Neural cell (in vitro differentiated cells): Measurements from ENCODE around the gene TPBGL. TPM values are rescaled to one million over a fixed set of nuclear protein-coding genes. Genes with fewer than 3 reads are reported as not detected.

Experiments used
- H2AFZ ChIP-seq: fragments of 200-600, 300-800 bp; sonication (generic), shearing (Covaris generic); 2 replicates; pipeline ENCODE4 v1.6.0; 2014; ENCODE audit warnings: low read depth, mild to moderate bottlenecking, antibody characterized with exemption, low read length, moderate library complexity
- H3F3A ChIP-seq: fragments of 200-600 bp; shearing (Covaris generic); 2 replicates; pipeline ENCODE4 v1.6.1; 2016; ENCODE audit warnings: mild to moderate bottlenecking, moderate library complexity, mixed read lengths, antibody characterized with exemption, low read length; ENCODE audit not compliant: insufficient read depth, poor library complexity, severe bottlenecking
- H3K27ac ChIP-seq: fragments of 200-600, 300-800 bp; sonication (generic), shearing (Covaris generic); 2 replicates; pipeline ENCODE4 v1.5.1; 2014; ENCODE audit warnings: mild to moderate bottlenecking, low read length, moderate library complexity
- H3K27me3 ChIP-seq: fragments of 300-800, 200-600 bp; sonication (generic), shearing (Covaris generic); 2 replicates; pipeline ENCODE4 v1.6.0; 2014; ENCODE audit warnings: mild to moderate bottlenecking, low read depth, low read length, moderate library complexity; ENCODE audit not compliant: insufficient read depth
- H3K36me3 ChIP-seq: fragments of 300-800, 200-600 bp; sonication (generic), shearing (Covaris generic); 2 replicates; pipeline ENCODE4 v1.5.1; 2014; ENCODE audit warnings: mild to moderate bottlenecking, antibody characterized with exemption, low read length, moderate library complexity; ENCODE audit not compliant: insufficient read depth
- H3K4me2 ChIP-seq: fragments of 300-800, 200-600 bp; sonication (generic), shearing (Covaris generic); 2 replicates; pipeline ENCODE4 v1.6.0; 2014; ENCODE audit warnings: mild to moderate bottlenecking, low read length
- H3K4me3 ChIP-seq: fragments of 300-800, 200-600 bp; sonication (generic), shearing (Covaris generic); 2 replicates; pipeline ENCODE4 v1.5.1; 2014; ENCODE audit warnings: mild to moderate bottlenecking, low read length, moderate library complexity
- H3K79me2 ChIP-seq: fragments of 200-600 bp; shearing (Covaris generic); replicated peaks from 2 replicates; pipeline ENCODE4 v1.6.0; 2014; ENCODE audit warnings: mild to moderate bottlenecking, low read length, moderate library complexity; ENCODE audit not compliant: insufficient read depth
- H3K9ac ChIP-seq: fragments of 300-800, 200-600 bp; sonication (generic), shearing (Covaris generic); 2 replicates; pipeline ENCODE4 v1.6.1; 2016; ENCODE audit warnings: mild to moderate bottlenecking, low read length, mixed read lengths
- H3K9me2 ChIP-seq: fragments of 200-600 bp; shearing (Covaris generic); 2 replicates; pipeline ENCODE4 v1.6.1; 2016; ENCODE audit warnings: mild to moderate bottlenecking, low read length, mixed read lengths; ENCODE audit not compliant: insufficient read depth
- H3K9me3 ChIP-seq: fragments of 200-600, 300-800 bp; sonication (generic), shearing (Covaris generic); 2 replicates; pipeline ENCODE4 v1.6.1; 2016; ENCODE audit warnings: mild to moderate bottlenecking, mixed run types, low read length, moderate library complexity, mixed read lengths
- H4K20me1 ChIP-seq: fragments of 200-600 bp; shearing (Covaris generic); 2 replicates; pipeline ENCODE4 v1.6.1; 2016; ENCODE audit warnings: mild to moderate bottlenecking, mixed run types; ENCODE audit not compliant: insufficient read depth
- CTCF ChIP-seq: fragments of 450-650 bp; IDR thresholded peaks from 2 replicates; pipeline ENCODE4 v1.5.1; 2014; ENCODE audit warnings: antibody characterized with exemption, mild to moderate bottlenecking, moderate library complexity; ENCODE audit not compliant: poor library complexity, severe bottlenecking
- EP300 ChIP-seq: fragments of 450-650 bp; conservative IDR thresholded peaks from 2 replicates; pipeline ENCODE4 v1.6.1; 2014; ENCODE audit warnings: antibody characterized with exemption, mild to moderate bottlenecking, moderate library complexity; ENCODE audit not compliant: poor library complexity, severe bottlenecking
- EZH2 ChIP-seq: fragments of 200-600, 300-800 bp; shearing (Covaris generic), sonication (generic); IDR thresholded peaks from 2 replicates; pipeline ENCODE4 v1.6.1; 2014; ENCODE audit warnings: antibody characterized with exemption, low read length, borderline replicate concordance, mild to moderate bottlenecking; ENCODE audit not compliant: insufficient read depth, poor library complexity, severe bottlenecking
- MXI1 ChIP-seq: fragments of 450-650 bp; conservative IDR thresholded peaks from 2 replicates; pipeline ENCODE4 v1.6.1; 2014; ENCODE audit warnings: antibody characterized with exemption, mild to moderate bottlenecking; ENCODE audit not compliant: poor library complexity, severe bottlenecking
- POLR2AphosphoS5 ChIP-seq: IDR thresholded peaks from 2 replicates; pipeline ENCODE4 v1.6.1; 2012
- RAD21 ChIP-seq: fragments of 450-650 bp; conservative IDR thresholded peaks from 2 replicates; pipeline ENCODE4 v1.6.1; 2014; ENCODE audit warnings: antibody characterized with exemption, mild to moderate bottlenecking, moderate library complexity
- SMC3 ChIP-seq: fragments of 450-650 bp; conservative IDR thresholded peaks from 2 replicates; pipeline ENCODE4 v1.6.1; 2014; ENCODE audit warnings: antibody characterized with exemption, mild to moderate bottlenecking, moderate library complexity; ENCODE audit not compliant: poor library complexity
- TAF1 ChIP-seq: IDR thresholded peaks from 2 replicates; pipeline ENCODE4 v1.6.1; 2012; ENCODE audit warnings: low read depth
- polyA plus RNA-seq: library from polyadenylated mRNA; depleted of rRNA; stranded (reverse); fragments of >200 nt; gene quantifications from 2 replicates; pipeline ENCODE4 v1.2.3, GENCODE V29; 2014
- TF ChIP-seq, protein P1 (sequence below): IDR thresholded peaks from 2 replicates; pipeline ENCODE4 v1.6.1; 2012; ENCODE audit warnings: borderline replicate concordance

Gene TPBGL
- polyA plus RNA-seq, 1 donor from 2014 or later: not detected

DNA sequence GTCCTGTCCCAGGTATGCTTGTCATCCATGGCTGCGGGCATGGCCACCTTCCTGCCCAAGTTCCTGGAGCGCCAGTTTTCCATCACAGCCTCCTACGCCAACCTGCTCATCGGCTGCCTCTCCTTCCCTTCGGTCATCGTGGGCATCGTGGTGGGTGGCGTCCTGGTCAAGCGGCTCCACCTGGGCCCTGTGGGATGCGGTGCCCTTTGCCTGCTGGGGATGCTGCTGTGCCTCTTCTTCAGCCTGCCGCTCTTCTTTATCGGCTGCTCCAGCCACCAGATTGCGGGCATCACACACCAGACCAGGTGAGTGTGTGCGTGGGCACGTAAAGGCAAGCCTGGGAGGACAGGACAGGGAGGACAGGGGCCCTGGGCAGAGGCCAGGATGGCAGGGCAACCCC, 47.3 kb upstream of the TPBGL start:
- no peak overlapping the region for H3K27ac ChIP-seq

GRCh38 chr11:75193711-75194110, 46.9 kb upstream of the TPBGL start:
- H3K9me3 ChIP-seq: no peaks in the 10 kb centered on the region
- TF ChIP-seq MXI1 (no peak), SMC3 (no peak), RAD21 (no peak), EP300 (no peak), CTCF (no peak), EZH2 (no peak)
- H3F3A ChIP-seq: no peaks in the 10 kb centered on the region
- H3K27ac ChIP-seq: no peak overlapping the region
- no peak overlapping the region for H3K9ac ChIP-seq
- no peaks in the 10 kb centered on the region for H4K20me1 ChIP-seq
- H3K4me2 ChIP-seq: no peak overlapping the region
- no peaks in the 10 kb centered on the region for H3K27me3 ChIP-seq
- H3K79me2 ChIP-seq: no peaks in the 10 kb centered on the region
- H3K4me3 ChIP-seq: no peak overlapping the region
- H3K9me2 ChIP-seq: no peaks in the 10 kb centered on the region
- H2AFZ ChIP-seq: no peak overlapping the region
- H3K36me3 ChIP-seq: no peaks in the 10 kb centered on the region

More for the DNA sequence above, 47.3 kb upstream of the TPBGL start:
- Histone ChIP-seq H3K4me2 (no peak overlapping the region), H3K9me3 (no peaks in the 10 kb centered on the region), H3K79me2 (no peaks in the 10 kb centered on the region), H3K9me2 (no peaks in the 10 kb centered on the region), H2AFZ (no peak overlapping the region), H3K36me3 (no peaks in the 10 kb centered on the region), H3K9ac (no peak overlapping the region), H4K20me1 (no peaks in the 10 kb centered on the region), H3K4me3 (no peak overlapping the region), H3F3A (no peaks in the 10 kb centered on the region), H3K27me3 (no peaks in the 10 kb centered on the region)
- TF ChIP-seq RAD21 (no peak), EP300 (no peak), CTCF (no peak)

- Histone ChIP-seq H2AFZ (no peak overlapping the region), H3K4me3 (no peak overlapping the region), H3K9me2 (no peaks in the 10 kb centered on the region), H3K79me2 (no peaks in the 10 kb centered on the region), H3K4me2 (no peak overlapping the region), H3K9me3 (no peaks in the 10 kb centered on the region), H3K27me3 (no peaks in the 10 kb centered on the region), H3K36me3 (no peaks in the 10 kb centered on the region), H3K27ac (no peak overlapping the region), H3K9ac (no peak overlapping the region), H4K20me1 (no peaks in the 10 kb centered on the region), H3F3A (no peaks in the 10 kb centered on the region)
- TF ChIP-seq, protein P1, sequence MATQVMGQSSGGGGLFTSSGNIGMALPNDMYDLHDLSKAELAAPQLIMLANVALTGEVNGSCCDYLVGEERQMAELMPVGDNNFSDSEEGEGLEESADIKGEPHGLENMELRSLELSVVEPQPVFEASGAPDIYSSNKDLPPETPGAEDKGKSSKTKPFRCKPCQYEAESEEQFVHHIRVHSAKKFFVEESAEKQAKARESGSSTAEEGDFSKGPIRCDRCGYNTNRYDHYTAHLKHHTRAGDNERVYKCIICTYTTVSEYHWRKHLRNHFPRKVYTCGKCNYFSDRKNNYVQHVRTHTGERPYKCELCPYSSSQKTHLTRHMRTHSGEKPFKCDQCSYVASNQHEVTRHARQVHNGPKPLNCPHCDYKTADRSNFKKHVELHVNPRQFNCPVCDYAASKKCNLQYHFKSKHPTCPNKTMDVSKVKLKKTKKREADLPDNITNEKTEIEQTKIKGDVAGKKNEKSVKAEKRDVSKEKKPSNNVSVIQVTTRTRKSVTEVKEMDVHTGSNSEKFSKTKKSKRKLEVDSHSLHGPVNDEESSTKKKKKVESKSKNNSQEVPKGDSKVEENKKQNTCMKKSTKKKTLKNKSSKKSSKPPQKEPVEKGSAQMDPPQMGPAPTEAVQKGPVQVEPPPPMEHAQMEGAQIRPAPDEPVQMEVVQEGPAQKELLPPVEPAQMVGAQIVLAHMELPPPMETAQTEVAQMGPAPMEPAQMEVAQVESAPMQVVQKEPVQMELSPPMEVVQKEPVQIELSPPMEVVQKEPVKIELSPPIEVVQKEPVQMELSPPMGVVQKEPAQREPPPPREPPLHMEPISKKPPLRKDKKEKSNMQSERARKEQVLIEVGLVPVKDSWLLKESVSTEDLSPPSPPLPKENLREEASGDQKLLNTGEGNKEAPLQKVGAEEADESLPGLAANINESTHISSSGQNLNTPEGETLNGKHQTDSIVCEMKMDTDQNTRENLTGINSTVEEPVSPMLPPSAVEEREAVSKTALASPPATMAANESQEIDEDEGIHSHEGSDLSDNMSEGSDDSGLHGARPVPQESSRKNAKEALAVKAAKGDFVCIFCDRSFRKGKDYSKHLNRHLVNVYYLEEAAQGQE: no peak
- TF ChIP-seq MXI1: no peak
- TF ChIP-seq CTCF: no peak
- no peak for TF ChIP-seq EP300
- TF ChIP-seq POLR2AphosphoS5: no peak
- no peak for TF ChIP-seq EZH2
- no peak for TF ChIP-seq SMC3
- no peak for TF ChIP-seq TAF1
- TF ChIP-seq RAD21: no peak
Measured at GRCh38 chr11:75194147-75194546, 46.4 kb upstream of the TPBGL start.
